Sigmoid colon (tissue), 4 donors: ENCODE measurements around the gene FTO.

Source experiments
- EP300 ChIP-seq, 4 donors: sonication (generic); formaldehyde crosslinking; IDR thresholded peaks; one replicate each; pipeline ENCODE4 v1.6.1; 2017; ENCODE audit warnings: antibody characterized with exemption in 4 of 4
- POLR2AphosphoS5 ChIP-seq, 4 donors: sonication (generic); formaldehyde crosslinking; IDR thresholded peaks; one replicate each; pipeline ENCODE4 v1.6.1; 2017; ENCODE audit warnings: antibody characterized with exemption in 4 of 4

DNA sequence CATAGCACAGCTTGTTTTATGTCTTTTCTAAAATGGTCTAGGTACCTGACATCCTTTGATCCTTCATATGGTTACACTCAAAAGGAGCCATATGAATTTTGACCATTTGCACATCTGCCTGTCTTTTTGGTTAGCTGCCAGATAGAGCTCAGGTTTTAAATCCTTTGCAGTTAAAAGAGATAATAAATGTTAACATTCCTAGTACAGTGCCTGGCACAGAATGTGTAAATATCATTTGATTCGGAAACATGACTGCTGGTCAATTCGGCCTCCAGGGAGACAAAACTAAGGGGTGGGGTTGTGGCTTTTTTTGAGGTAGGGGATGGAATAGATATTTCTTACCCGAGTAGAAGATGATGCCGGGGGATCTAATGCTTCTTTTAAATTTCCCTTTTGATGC is 64.2 kb downstream of the FTO start:
- TF ChIP-seq EP300 (IDR thresholded peaks at IDR 0.05) (no peak), POLR2AphosphoS5 (IDR thresholded peaks at IDR 0.05) (no peak)
